PC-9 (cell line): ENCODE measurements around the gene SLC12A1. TPM values are rescaled to one million over a fixed set of nuclear protein-coding genes. Genes with fewer than 3 reads are reported as not detected.

Experiments used
- BruUV-seq: library from RNA; stranded (reverse); fragments of 400-500 nt; replicated peaks from 2 replicates; lab custom pipeline; 2021; lab: Mats Ljungman, UMichigan
- CTCF ChIA-PET: fragments of 300-600 bp; sonication (Branson Sonifier 250); formaldehyde crosslinking; loops from one replicate; lab custom pipeline; 2022; ENCODE audit warnings: antibody characterized with exemption; lab: Charles Lee
- POLR2A ChIA-PET: fragments of 300-600 bp; sonication (Branson Sonifier 250); formaldehyde crosslinking; loops from one replicate; lab custom pipeline; 2022; ENCODE audit warnings: antibody characterized with exemption; ENCODE audit not compliant: unreplicated experiment; lab: Charles Lee
- DNase-seq, 2 experiments: peaks; one replicate each; pipeline versions ENCODE4 v3.0.0 to v3.0.0-alpha.2; 2015 to 2022; ENCODE audit warnings: mixed read lengths in 1 of 2
- H2AFZ ChIP-seq: fragments of 200-600 bp; sonication (generic); 2 replicates; pipeline ENCODE4 v1.8.1; 2017; ENCODE audit warnings: antibody characterized with exemption
- H3F3A ChIP-seq: fragments of 200-600 bp; sonication (generic); 2 replicates; pipeline ENCODE4 v1.8.1; 2017; ENCODE audit warnings: antibody characterized with exemption, mild to moderate bottlenecking, low read depth; ENCODE audit not compliant: insufficient read depth
- H3K27ac ChIP-seq: fragments of 200-600 bp; sonication (generic); 2 replicates; pipeline ENCODE4 v1.6.1; 2016; ENCODE audit warnings: mixed run types
- H3K27me3 ChIP-seq: fragments of 200-600 bp; sonication (generic); 2 replicates; pipeline ENCODE4 v1.6.1; 2016; ENCODE audit warnings: low read depth, mixed run types; ENCODE audit not compliant: insufficient read depth
- H3K36me3 ChIP-seq: fragments of 200-600 bp; sonication (generic); 2 replicates; pipeline ENCODE4 v1.6.1; 2016; ENCODE audit warnings: low read depth, mixed run types
- H3K4me1 ChIP-seq: fragments of 200-600 bp; sonication (generic); replicated peaks from 2 replicates; pipeline ENCODE4 v1.6.1; 2016; ENCODE audit warnings: mixed run types; ENCODE audit not compliant: insufficient read depth
- H3K4me2 ChIP-seq: fragments of 200-600 bp; sonication (generic); 2 replicates; pipeline ENCODE4 v1.6.1; 2017; ENCODE audit warnings: mixed run types
- H3K4me3 ChIP-seq: fragments of 200-600 bp; sonication (generic); 2 replicates; pipeline ENCODE4 v1.6.1; 2016; ENCODE audit warnings: mixed run types
- H3K79me2 ChIP-seq: fragments of 200-600 bp; sonication (generic); 2 replicates; pipeline ENCODE4 v1.6.1; 2017; ENCODE audit warnings: low read depth, mixed run types
- H3K9me2 ChIP-seq: fragments of 200-600 bp; sonication (generic); 2 replicates; pipeline ENCODE4 v1.8.1; 2017; ENCODE audit warnings: mild to moderate bottlenecking; ENCODE audit not compliant: insufficient read depth
- H3K9me3 ChIP-seq: fragments of 200-600 bp; sonication (generic); 2 replicates; pipeline ENCODE4 v1.8.1; 2016; ENCODE audit warnings: low read depth; ENCODE audit not compliant: insufficient read depth
- H4K20me1 ChIP-seq: fragments of 200-600 bp; sonication (generic); 2 replicates; pipeline ENCODE4 v1.8.1; 2017; ENCODE audit not compliant: insufficient read depth
- EZH2 ChIP-seq: fragments of 200-600 bp; sonication (generic); IDR thresholded peaks from 2 replicates; pipeline ENCODE4 v1.8.0; 2017; ENCODE audit warnings: antibody characterized with exemption, low read depth
- intact Hi-C: fragments of 100-400 bp; cut with micrococcal nuclease; formaldehyde crosslinking; loops from one replicate; pipeline ENCODE4 v1.10.0; 2022; ENCODE audit not compliant: unreplicated experiment
- total RNA-seq: library from RNA; stranded (reverse); gene quantifications from 2 replicates; pipeline ENCODE4 v1.2.3, GENCODE V29; 2021
- TF ChIP-seq, protein P1 (sequence below): fragments of 200-600 bp; sonication (generic); conservative IDR thresholded peaks from 2 replicates; pipeline ENCODE4 v1.6.1; 2017; ENCODE audit warnings: mixed run types, antibody characterized with exemption, mild to moderate bottlenecking, moderate library complexity

SLC12A1 gene
- total RNA-seq, 1 experiment from 2014 or later: not detected

DNA sequence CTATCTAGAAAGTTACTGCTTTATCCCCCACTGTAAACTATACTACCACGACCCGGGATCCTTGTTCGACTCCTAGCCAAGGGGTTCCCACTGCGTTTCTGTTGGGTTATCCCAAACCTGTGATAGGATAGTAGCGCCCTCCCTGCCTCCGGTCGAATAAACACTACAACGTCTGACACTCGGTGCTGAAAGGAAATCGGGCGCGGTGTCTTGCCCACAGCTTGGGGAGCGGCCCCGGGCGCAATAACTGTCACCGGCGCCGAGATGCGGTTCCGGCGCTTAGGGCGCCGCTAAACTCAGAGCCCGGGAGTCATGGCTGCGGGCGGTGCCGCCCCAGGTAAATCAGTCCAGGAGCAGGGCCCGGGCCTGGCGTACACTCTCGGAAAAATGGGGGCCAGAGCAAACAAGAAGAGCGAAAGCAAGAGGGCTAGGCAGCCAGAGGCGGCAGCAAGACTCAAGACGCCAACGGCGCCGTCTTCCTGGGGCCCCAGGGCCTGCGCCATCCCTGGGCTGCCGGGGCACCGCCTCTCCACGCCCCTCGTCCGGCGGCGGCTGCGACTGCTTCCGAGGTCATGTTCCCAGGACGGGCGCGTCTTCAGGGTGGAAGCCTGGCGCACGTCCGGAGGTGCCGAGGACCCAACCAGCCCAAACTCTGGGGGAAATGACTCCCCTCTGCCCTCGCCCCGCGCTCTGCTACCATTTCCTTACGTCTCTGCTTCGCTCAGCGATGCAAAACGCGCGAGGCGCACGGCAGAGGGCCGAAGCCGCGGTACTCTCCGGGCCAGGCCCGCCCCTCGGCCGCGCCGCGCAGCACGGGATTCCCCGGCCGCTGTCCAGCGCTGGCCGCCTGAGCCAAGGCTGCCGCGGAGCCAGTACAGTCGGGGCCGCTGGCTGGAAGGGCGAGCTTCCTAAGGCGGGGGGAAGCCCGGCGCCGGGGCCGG, 125.0 kb downstream of the SLC12A1 start, which contains the start of gene DUT:
Gene DUT, plus strand, starts transcription at position 575 of the 941 bp plus-strand sequence. Its CDS starts 87 bp downstream, at position 662.
- BruUV-seq: no TSS peak
- H3K27ac ChIP-seq: peak within 1 kb of the TSS; percentile 80
- no peaks in the 10 kb centered on the region for H3K9me2 ChIP-seq
- peak; percentile 43 to 81 for DNase-seq
- no peaks in the 10 kb centered on the region; the same call in 1 of the 2 replicates for H4K20me1 ChIP-seq
- H2AFZ ChIP-seq: peak within 1 kb of the TSS; percentile 91
- ChIA-PET POLR2A (interaction anchor here (0.6 kb wide), 1 partner anchor 480 kb away, joined by 24 read pairs; the partner anchor contains the start of gene CEP152), CTCF (no interaction called here)
- TF ChIP-seq EZH2: no peak
- TF ChIP-seq, protein P1, sequence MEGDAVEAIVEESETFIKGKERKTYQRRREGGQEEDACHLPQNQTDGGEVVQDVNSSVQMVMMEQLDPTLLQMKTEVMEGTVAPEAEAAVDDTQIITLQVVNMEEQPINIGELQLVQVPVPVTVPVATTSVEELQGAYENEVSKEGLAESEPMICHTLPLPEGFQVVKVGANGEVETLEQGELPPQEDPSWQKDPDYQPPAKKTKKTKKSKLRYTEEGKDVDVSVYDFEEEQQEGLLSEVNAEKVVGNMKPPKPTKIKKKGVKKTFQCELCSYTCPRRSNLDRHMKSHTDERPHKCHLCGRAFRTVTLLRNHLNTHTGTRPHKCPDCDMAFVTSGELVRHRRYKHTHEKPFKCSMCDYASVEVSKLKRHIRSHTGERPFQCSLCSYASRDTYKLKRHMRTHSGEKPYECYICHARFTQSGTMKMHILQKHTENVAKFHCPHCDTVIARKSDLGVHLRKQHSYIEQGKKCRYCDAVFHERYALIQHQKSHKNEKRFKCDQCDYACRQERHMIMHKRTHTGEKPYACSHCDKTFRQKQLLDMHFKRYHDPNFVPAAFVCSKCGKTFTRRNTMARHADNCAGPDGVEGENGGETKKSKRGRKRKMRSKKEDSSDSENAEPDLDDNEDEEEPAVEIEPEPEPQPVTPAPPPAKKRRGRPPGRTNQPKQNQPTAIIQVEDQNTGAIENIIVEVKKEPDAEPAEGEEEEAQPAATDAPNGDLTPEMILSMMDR: no peak
- no peaks in the 10 kb centered on the region for H3K9me3 ChIP-seq
- no peaks in the 10 kb centered on the region for H3K27me3 ChIP-seq
- intact Hi-C loops: loop anchor here (10.0 kb wide), 1 partner anchor 714 kb away; the partner anchor contains the start of gene SECISBP2L
- H3K79me2 ChIP-seq: peaks cover 19% of the 10 kb centered on the region
- peak within 1 kb of the TSS; percentile 94 for H3K4me3 ChIP-seq
- H3K4me2 ChIP-seq: peak within 1 kb of the TSS; percentile 97
- H3K36me3 ChIP-seq: no peaks in the 10 kb centered on the region
- H3K4me1 ChIP-seq: peaks cover 16% of the 10 kb centered on the region
- H3F3A ChIP-seq: no peaks in the 10 kb centered on the region

DNA sequence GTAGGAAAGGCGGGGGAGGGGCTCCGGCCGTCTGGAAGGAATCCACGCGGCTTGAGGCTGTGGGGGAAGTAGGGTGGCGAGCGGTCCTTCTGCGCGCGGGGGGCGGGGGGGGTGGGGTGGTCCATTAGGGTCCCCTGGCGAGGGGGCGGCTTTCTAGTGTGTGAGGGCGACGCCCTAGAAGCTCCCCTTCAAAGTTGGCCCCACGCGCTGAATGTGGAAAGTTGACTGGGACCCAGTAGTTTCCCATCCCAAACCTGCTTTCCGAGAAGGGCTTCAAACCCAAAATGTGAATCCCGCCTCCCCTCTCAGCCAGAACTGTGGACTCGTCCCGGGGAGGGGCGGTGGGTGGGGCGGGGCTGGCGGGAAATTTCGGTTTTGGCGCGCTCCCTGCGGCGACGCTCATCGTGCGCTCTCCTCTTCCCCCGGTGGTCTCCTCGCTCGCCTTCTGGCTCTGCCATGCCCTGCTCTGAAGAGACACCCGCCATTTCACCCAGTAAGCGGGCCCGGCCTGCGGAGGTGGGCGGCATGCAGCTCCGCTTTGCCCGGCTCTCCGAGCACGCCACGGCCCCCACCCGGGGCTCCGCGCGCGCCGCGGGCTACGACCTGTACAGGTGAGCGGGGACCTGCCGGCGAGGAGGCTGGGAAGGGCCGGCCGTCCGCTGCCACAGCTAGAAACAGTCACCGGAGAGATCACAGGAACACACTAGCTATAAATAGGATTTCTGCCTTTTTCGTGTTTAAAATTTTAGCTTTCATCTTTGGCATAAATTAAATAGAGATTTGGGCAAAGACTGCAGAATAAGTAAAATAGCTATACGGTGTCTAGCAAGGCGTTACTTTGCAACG, 125.9 kb downstream of the SLC12A1 start:
- intact Hi-C loops: loop anchor here (10.0 kb wide), 1 partner anchor 713 kb away; the partner anchor contains the start of gene SECISBP2L
- Histone ChIP-seq H3K4me3 (peak overlapping the region; percentile 94), H3K4me1 (peaks cover 16% of the 10 kb centered on the region), H2AFZ (peak overlapping the region; percentile 91), H3K9me3 (no peaks in the 10 kb centered on the region), H3K4me2 (peak overlapping the region; percentile 97), H3F3A (no peaks in the 10 kb centered on the region), H3K36me3 (no peaks in the 10 kb centered on the region), H3K9me2 (no peaks in the 10 kb centered on the region), H3K27me3 (no peaks in the 10 kb centered on the region), H3K79me2 (peaks cover 19% of the 10 kb centered on the region), H3K27ac (peak overlapping the region; percentile 80), H4K20me1 (no peaks in the 10 kb centered on the region; the same call in 1 of the 2 replicates)
- no peak for TF ChIP-seq EZH2
- TF ChIP-seq, protein P1: no peak
- POLR2A ChIA-PET: interaction anchor here (0.6 kb wide), 1 partner anchor 479 kb away, joined by 24 read pairs; the partner anchor contains the start of gene CEP152
- peak in 1 of 2 experiments; percentile 44 for DNase-seq
- no TSS peak for BruUV-seq
- CTCF ChIA-PET: interaction anchor here (0.7 kb wide), 1 partner anchor 1294 kb away, joined by 3 read pairs; no protein-coding TSS in a partner anchor

DNA sequence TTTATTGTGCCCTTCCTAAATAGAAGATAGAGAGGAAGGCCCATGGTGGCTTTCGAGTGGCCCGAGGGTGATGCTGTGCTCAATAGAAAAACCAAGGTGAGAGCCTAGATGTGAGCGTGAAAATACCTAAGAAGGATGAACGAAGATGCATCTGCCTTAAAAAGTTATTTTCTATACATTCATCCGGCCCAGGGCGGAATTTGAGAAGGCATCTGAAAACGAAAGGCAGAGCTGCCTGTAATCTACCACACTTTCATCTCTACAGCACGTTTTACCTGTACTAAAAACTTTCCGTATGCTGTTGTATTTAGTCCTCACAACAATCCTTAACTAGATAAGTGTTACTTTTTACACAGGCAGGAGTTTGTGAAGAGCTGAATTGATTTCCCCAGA, 126.5 kb downstream of the SLC12A1 start:
- intact Hi-C loops: loop anchor here (10.0 kb wide), 1 partner anchor 712 kb away; the partner anchor contains the start of gene SECISBP2L
- Histone ChIP-seq H3K4me1 (peaks cover 16% of the 10 kb centered on the region), H3K4me2 (peak overlapping the region; percentile 97), H4K20me1 (no peaks in the 10 kb centered on the region; the same call in 1 of the 2 replicates), H2AFZ (no peak overlapping the region), H3K9me3 (no peaks in the 10 kb centered on the region), H3K27ac (no peak overlapping the region), H3K36me3 (0 out of 2 replicates have a peak, but pooled peaks cover 4% of the 10 kb centered on the region), H3K27me3 (no peaks in the 10 kb centered on the region), H3K9me2 (no peaks in the 10 kb centered on the region), H3F3A (no peaks in the 10 kb centered on the region), H3K4me3 (peak overlapping the region; percentile 94), H3K79me2 (peaks cover 19% of the 10 kb centered on the region)
- CTCF ChIA-PET: no interaction called here
- POLR2A ChIA-PET: no interaction called here
- TF ChIP-seq EZH2: no peak
- TF ChIP-seq, protein P1: no peak
- TSS peak; percentile 64 for BruUV-seq
- DNase-seq: no peak
